ENCODE data around the gene OR1I1.

DNA sequence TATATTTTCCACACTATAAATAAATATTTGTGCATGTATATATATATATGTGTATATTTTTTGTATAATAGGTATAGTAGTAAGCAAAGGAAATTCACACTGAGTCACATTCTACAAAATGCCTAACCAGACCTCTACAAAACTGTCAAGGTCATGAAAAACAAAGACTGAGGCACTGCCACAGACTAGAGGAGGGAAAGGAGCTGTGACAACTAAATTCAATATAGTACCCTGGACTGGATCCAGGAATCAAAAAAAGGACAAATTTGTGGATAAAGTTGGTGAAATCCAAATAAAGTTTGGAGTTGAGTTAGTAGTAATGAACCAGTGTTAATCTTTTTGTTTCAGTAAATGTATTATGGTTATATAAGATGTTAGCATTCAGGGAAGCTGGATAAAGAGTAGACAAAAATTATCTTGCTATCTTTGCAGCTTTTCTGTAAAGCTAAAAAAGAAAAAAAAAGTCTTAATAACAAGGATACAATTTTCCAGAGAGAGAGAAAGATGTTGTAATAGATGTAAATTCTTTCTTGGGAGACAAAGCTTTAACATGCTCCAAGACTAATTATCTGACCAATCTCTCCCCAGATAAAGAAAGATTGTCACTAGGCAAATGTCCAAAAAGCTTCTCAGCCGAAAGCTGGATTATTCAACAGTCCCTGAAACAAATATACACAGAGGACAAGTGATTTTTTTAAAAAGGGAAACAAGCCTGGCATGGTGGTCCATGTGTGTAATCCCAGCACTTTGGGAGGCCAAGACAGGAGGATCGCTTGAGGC is 44.3 kb downstream of the OR1I1 start:
- TF ChIP-seq CTCF (conservative IDR thresholded peaks at IDR 0.05) (no peak), ZFX (IDR thresholded peaks at IDR 0.05) (no peak)
